Measurements from ENCODE around the gene DEFB115.
"Not testable (repeated sequence)": the region's sequence is repeated elsewhere in the genome, so short reads cannot be mapped to it uniquely, and the experiment has no call there.

Gene DEFB115, protein sequence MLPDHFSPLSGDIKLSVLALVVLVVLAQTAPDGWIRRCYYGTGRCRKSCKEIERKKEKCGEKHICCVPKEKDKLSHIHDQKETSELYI

DNA sequence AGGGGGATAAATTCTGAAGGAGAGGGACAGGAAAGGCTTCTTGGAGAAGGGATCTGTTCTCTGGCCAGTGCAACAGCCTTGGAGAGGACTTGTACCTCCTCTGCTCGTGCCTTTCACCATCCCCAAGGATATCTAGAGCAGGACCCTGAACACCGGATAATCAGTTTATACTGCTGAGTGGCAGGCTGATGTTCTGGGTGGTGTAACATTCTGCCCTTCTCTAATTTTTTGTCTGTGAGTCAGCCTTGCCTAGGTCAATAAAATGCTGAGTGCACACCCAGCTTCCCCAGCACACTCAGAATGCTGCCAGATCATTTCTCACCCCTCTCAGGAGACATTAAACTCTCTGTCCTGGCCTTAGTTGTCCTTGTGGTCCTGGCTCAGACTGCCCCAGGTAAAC, at the start of gene DEFB115:
Gene DEFB115 (plus strand): TSS at position 301 of the 400 bp plus-strand sequence. CDS start 0 bp downstream, at position 301.
- no peak for DNase-seq

DNA sequence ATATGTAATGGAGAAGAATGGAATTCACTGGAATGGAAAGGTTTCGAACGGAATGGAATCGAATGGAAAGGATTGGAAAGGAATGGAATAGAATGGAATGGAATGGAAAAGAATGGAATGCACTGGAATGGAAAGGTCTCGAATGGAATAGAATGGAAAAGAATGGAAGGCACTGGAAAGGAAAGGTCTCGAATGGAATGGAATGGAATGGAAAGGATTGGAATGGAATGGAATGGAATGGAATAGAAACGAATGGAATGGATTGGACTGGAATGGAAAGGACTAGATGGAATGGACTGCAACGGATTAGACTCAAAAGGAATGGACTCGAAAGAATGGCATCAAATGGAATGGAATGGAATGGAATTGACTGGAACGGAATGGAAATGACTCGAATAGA, 20.5 kb upstream of the DEFB115 start:
- DNase-seq, result no peak

DNA sequence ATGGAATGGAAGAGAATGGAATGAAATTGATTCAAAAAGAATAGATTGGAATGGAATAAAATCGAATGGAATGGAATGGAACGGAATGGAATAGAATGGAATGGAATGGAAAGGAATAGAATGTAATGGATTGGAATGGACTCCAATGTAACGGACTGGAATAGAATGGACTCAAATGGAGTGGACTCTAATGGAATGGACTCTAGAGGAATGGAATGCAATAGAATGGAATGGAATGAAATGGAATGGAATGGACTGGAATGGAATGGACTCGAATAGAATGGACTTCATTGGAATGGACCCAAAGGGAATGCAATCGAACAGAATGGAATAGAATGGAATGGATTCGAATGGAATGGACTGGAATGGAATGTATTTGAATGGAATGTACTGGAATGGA, 19.7 kb upstream of the DEFB115 start:
- no peak for DNase-seq

DNA sequence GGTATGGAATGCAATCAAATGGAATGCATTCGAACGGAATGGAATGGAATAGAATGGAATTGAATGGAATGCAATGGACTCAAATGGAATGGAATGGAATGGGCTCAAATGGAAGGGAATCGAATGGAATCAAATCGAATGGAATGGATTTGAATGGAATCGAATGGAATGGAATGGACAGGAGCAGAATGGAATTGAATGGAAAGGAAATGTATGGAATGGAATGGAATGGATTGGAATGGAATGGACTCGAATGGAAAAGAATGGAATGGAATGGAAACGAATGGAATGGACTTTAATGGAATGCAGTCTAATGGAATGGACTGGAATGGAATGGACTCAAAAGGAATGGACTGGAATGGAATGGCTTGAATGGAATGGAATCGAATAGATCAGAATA, 18.3 kb upstream of the DEFB115 start:
- DNase-seq, result no peak

DNA sequence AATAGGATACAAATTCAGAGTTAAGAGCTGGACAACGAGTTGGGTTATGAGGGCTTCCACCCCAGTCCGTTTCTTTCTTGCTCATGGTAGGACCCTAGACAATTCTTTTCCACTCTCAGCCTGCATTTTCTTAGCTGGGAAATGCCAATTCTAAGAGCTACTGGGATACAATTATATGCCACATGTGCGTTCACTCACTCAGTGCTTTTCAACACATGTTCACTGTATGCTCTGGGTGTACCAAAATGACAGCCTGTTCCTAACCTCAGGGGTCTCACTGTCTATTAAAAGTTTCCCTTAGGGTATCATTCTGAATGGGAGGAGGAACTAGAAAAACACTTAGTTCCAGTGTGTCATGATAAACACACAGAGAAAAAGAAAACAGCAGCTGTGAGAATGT, 505 bp upstream of the DEFB115 start:
- no peak for DNase-seq

DNA sequence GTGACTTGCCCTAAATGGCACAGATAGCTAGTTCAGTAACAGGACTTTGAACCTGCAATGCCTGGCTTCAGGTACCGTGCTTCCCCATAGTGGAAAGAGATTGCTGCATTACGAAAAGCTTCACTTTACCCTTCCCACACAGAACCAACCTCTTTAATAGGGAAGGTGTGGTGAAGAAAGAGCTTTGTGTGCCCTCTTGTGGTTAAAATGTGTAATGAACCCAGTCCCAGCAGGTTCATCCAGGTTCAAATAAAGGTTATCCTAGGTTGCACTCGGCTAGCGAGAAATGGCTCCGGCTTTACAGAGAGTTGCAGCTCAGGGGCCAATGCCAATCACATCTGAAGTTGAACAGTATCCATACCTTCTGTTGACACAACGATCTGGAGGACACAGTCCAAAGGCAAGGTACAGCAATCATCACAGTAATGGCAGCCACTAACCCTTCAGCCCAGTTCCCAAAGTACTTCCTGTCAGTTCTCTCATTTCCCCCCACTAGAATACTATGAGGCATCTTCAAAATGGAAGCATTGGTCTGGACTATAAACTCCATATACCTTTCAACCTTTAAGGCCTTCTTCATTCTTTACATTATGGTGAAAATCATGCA, 3.0 kb downstream of the DEFB115 start:
- peak in 1 of 2 donors; percentile 16 for DNase-seq

DNA sequence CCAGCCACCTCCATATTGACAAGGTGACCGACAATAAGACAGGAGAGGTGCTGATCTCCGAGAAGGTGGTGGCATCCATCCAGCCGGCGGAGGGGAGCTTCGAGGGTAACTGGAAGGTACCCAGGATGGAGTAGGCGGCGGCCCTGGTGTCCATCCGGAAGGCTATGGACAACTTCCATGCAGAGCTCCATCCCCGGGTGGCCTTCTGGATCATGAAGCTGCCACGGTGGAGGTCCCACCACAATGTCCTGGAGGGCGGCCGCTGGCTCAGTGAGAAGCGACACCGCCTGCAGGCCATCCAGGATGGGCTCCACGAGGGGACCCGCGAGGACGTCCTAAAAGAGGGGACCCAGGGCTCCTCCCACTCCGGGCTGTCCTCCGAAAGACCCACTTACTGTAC, 17.0 kb downstream of the DEFB115 start:
- no peak for DNase-seq

DNA sequence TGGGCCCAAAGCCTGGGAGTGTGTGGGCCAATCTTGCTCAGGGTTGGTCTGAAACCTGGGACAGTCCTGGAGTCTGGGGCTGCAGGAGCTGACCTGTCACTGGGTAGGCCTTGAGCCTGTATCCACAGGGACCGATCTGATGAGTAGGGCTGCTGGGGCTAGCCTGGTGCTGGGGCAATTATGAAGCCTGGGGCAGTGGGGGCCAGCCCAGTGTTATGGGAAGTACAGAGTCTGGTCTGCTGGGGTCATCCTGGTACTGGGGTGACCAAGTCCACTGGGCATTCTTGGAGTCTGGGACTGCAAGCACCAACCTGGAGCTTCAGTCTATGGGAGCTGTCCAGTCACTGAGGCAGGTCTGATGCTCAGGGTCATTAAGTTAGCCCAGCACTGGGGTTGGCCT, 20.7 kb downstream of the DEFB115 start:
- no peak for DNase-seq

DNA sequence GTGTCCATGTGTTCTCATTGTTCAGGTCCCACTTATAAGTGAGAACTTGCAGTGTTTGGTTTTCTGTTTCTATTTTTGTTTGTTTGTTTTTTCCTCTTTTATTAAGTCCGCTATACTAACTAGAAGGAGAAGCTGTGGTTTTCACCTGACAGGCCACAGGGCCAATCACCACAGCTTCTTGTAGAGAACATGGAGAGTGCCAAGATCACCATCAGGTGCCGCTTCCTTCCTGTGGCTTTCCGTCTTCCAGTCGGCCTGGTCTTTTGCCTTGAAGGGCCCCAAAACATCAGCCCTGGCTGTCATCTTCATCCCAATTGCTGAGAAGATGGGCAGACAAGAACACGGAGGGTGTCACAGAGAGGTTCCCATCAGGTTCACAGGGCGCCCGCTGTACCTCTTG, 27.5 kb downstream of the DEFB115 start:
- not testable (repeated sequence) for DNase-seq

DNA sequence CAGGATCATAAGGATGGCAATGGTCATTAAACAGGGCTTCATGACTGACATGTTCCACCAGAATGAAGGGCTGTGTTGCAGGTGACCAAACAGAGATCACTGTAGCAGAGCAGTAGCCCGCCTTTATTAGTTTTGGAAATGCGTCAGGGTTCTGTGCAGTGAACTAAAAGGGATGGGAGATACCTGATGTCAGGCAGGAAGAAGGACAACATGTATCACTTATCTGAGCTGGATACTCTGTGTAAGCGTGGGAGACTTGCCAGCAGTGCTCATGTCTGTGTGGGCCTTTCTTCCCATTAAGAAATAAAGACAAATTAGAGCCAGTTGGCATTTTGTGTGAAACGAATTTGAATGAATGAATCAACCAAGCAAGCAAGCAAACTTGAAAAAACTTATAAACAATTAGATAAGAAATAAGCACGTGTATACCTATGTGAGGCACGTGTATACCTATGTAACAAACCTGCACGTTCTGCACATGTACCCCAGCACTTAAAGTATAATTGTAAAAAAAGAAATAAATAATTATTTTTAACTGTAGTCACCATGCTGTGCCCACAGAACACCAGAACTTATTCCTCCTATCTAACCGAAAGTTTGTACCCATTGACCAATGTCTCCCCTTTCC, 51.2 kb downstream of the DEFB115 start, which contains the start of gene DEFB116:
Gene DEFB116 (minus strand): TSS at position 51 of the 628 bp plus-strand sequence. CDS start 0 bp downstream, at position 51.
- DNase-seq, result no peak
